Panc1 (cell line): ENCODE data around the gene TMEM212.
"Not testable (repeated sequence)": the region's sequence is repeated elsewhere in the genome, so short reads cannot be mapped to it uniquely, and the experiment has no call there.

Experiments used
- CTCF ChIP-seq: fragments of 450-650 bp; IDR thresholded peaks from 2 replicates; pipeline ENCODE4 v1.5.1; 2017; ENCODE audit warnings: mild to moderate bottlenecking
- POLR2AphosphoS5 ChIP-seq: IDR thresholded peaks from 2 replicates; pipeline ENCODE4 v1.6.1; 2012; ENCODE audit warnings: mild to moderate bottlenecking, low read depth, low read length, moderate library complexity
- REST ChIP-seq, 2 experiments: IDR thresholded peaks; 2 replicates each; pipeline ENCODE4 v1.6.1; 2011 to 2012; ENCODE audit warnings: low read depth in 2 of 2, control low read depth in 1 of 2, low read length in 1 of 2, mild to moderate bottlenecking in 1 of 2, moderate library complexity in 1 of 2; ENCODE audit not compliant: insufficient read depth in 1 of 2

GRCh38 chr3:171906503-171906902, 63.4 kb downstream of the TMEM212 start:
- not testable (repeated sequence) for TF ChIP-seq CTCF; POLR2AphosphoS5; REST (IDR thresholded peaks at IDR 0.05; ENCODE audit: insufficient read depth in 1 of 2, low read depth in 2 of 2, low read length in 1 of 2)
